HG02938 (cell line): ENCODE results near the gene ZBTB20.

Experiments
- ATAC-seq: cut with Tn5 transposase; IDR thresholded peaks from one replicate; pipeline ENCODE4 v1.9.1; 2021; ENCODE audit warnings: mild to moderate bottlenecking, moderate library complexity; ENCODE audit not compliant: unreplicated experiment

The ZBTB20 gene

GRCh38 chr3:114460459-114460858, 686.6 kb downstream of the ZBTB20 start:
- ATAC-seq = peak; percentile 52

- peak; percentile 77 for ATAC-seq
Measured at GRCh38 chr3:114456742-114457141, 690.3 kb downstream of the ZBTB20 start.

DNA sequence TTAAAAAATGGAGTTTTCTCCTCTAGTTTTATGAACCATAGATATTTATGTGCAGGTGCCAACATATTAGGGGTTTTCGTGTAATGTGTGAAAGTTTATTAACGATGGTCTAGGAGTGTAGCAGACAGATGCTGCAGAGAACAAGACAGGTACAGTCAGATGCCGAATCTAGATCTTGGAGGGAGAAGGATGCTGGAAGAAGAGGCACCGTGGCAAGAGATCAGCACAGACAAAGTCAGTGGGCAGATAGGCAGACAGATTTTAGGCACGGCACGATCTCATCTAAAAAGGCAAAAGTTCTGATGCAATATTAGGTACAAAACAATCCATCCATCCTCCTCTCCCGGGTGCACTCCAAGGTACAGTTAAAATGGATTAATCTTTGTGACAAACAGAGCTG, 691.7 kb downstream of the ZBTB20 start:
- ATAC-seq = no peak

GRCh38 chr3:114454551-114455251, 692.4 kb downstream of the ZBTB20 start:
- no peak for ATAC-seq

GRCh38 chr3:114453361-114453780, 693.7 kb downstream of the ZBTB20 start:
- ATAC-seq = no peak

DNA sequence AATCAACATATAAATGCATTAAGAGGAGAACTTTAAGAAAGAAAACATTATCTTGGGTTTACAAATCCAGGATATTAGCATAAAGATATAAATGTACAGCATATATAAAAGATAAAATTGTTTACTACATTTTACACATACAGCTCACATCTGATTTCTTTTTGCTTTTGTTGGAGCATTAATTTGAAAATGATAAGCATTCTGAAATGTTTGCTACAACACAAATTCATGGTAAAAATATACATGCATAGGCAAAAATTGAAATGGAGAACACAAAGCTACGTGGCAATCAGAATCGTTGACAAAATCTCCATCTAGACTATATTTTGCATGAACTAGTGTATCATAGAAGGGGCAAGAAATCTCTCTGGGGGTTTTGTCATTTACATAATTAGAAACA, 694.2 kb downstream of the ZBTB20 start:
- no peak for ATAC-seq

DNA sequence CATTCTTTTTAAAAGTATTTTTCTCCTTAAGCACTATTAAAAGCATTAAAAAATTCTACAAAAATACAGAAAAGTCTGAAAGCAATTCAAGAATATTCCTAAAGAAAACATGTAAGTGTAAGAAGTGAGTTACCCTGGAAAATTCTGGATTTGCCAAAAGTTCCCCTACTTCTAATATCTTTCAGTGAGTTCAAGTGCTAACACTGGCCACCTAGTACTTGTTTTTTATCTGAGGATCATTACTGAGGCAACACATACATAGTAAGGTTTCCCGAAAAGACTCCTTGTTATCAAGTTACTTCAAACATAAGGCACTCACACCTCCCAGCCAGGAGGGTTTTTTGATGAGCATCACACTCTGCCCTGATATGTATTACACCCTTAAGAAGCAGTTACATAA, 694.8 kb downstream of the ZBTB20 start:
- ATAC-seq = no peak

DNA sequence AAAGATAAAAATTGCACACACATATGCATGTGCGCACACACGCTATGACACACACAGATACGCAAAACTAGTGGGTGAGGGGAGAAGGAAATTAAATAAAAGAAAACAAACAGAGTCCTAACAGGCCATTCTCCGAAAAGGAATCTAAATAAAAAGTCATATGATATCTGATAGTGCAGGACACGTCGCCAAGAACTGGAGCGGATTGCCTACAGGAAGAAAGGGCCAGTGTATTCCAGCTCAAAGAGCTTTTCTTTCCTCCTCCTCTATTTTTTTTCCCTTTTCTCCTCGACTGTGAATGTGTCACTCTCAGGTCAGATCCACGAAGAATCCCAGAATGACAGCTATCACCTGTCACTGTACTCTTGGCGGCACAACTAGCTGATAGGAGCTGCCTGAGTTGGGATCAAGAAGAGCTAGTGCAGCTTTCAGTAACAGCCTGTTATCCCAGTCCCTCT, 695.5 kb downstream of the ZBTB20 start:
- ATAC-seq = no peak

DNA sequence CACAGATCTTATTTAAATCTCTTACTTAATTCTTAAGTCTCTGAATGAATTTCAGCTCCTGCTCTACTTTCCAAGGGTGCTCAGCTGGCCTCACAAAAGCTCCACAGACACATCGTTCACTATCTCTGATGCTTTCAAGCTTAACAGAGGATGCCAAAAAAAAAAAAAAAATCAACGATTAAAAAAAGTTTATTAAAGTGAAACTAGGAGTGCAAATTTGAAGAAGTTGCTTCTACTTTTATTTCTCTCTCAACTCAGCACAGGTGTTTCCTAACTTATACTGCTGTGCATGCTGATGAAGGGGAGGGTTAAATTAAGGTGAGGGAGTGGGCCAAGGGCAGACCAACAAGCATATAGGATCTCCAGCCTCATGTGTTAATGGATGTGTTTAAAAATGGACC, 696.0 kb downstream of the ZBTB20 start:
- ATAC-seq = no peak

- ATAC-seq = peak; percentile 53
Measured at GRCh38 chr3:114450008-114450596, 697.0 kb downstream of the ZBTB20 start.

GRCh38 chr3:114449271-114450007, 697.6 kb downstream of the ZBTB20 start:
- ATAC-seq = peak; percentile 45

GRCh38 chr3:114447950-114448479, 699.1 kb downstream of the ZBTB20 start:
- ATAC-seq = no peak

- ATAC-seq = no peak
Measured at GRCh38 chr3:114447545-114447944, 699.5 kb downstream of the ZBTB20 start.

GRCh38 chr3:114446600-114446999, 700.5 kb downstream of the ZBTB20 start:
- ATAC-seq = no peak

- ATAC-seq = no peak
Measured at GRCh38 chr3:114445233-114445632, 701.9 kb downstream of the ZBTB20 start.

- no peak for ATAC-seq
Measured at GRCh38 chr3:114444216-114444615, 702.9 kb downstream of the ZBTB20 start.

- no peak for ATAC-seq
Measured at GRCh38 chr3:114442246-114442645, 704.8 kb downstream of the ZBTB20 start.

GRCh38 chr3:114441386-114441785, 705.7 kb downstream of the ZBTB20 start:
- no peak for ATAC-seq

DNA sequence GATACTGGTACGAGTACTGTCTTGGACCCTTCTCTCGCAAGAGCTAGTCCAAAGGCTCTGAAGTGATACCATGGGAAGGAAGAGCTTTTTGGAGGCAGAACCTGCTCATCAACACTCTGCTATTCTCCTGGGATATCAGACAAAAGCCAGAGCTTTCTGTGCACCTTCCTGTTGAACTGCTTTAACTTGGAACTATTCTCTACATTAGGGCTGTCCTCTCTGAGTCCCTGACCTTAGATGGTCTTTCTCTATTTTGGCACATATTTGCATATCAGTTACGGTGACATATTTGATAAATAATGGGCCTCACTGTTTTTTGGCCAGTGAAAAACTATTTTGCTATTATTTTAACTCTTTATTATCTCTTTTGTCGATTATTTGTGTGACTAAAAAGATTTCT, 706.4 kb downstream of the ZBTB20 start:
- no peak for ATAC-seq

- ATAC-seq = no peak
Measured at GRCh38 chr3:114439284-114439683, 707.8 kb downstream of the ZBTB20 start.

GRCh38 chr3:114437897-114438296, 709.2 kb downstream of the ZBTB20 start:
- ATAC-seq = no peak

GRCh38 chr3:114436182-114436581, 710.9 kb downstream of the ZBTB20 start:
- ATAC-seq = no peak
